ENCODE measurements around the gene DET1.
A peak's percentile ranks its signal among the peaks of the same experiment; 100 is the strongest.
"Not testable (repeated sequence)": the region's sequence is repeated elsewhere in the genome, so short reads cannot be mapped to it uniquely, and the experiment has no call there.

Gene DET1

GRCh38 chr15:88477904-88478303 is 68.6 kb downstream of the DET1 start:
- DNase-seq (ENCODE audit: low spot score in 2 of 2): no peak
- H3K27me3 ChIP-seq (ENCODE audit: low read depth): no peaks in the 10 kb centered on the region
- no peaks in the 10 kb centered on the region; the same call in 1 of the 2 replicates for H3K4me1 ChIP-seq
- H3K36me3 ChIP-seq (replicated peaks): peaks cover 36% of the 10 kb centered on the region
- H3K9me3 ChIP-seq: no peaks in the 10 kb centered on the region
- in situ Hi-C loops (cut with MboI; ENCODE audit: low sequenced_read_pairs): loop anchor here (5.0 kb wide), 2 partner anchors 64 to 139 kb away; no protein-coding TSS in a partner anchor
- H3K4me3 ChIP-seq: no peak overlapping the region

GRCh38 chr15:88477126-88477525 is 69.4 kb downstream of the DET1 start:
- DNase-seq (ENCODE audit: low spot score in 2 of 2): no peak
- in situ Hi-C loops (cut with MboI; ENCODE audit: low sequenced_read_pairs): loop anchor here (5.0 kb wide), 2 partner anchors 65 to 140 kb away; no protein-coding TSS in a partner anchor
- H3K27me3 ChIP-seq (ENCODE audit: low read depth): no peaks in the 10 kb centered on the region
- H3K36me3 ChIP-seq (replicated peaks): peaks cover 44% of the 10 kb centered on the region
- H3K4me1 ChIP-seq: no peaks in the 10 kb centered on the region; the same call in 1 of the 2 replicates
- no peaks in the 10 kb centered on the region for H3K9me3 ChIP-seq
- no peak overlapping the region for H3K4me3 ChIP-seq

DNA sequence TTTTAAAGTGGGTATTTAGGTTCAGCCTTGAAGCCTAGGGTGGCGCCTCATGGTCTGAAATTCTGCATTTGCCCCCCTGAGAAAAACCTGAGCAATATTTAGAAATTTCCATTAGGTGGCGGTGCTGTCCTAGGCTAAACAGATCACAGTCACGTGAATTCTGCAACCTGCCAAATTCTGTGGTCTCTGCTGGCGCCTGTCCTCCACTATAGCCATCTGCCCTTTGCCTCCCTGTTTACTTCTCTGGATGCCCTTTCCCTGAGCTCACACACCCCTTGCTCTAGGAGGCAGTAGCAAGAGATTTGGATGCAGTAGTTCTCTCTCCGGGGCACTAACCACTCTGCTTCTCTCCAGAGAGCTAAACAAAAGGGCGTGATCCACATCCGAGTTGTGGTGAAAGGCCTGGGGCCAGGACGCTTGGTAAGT is 69.8 kb downstream of the DET1 start:
- Histone ChIP-seq H3K4me3 (no peak overlapping the region), H3K9me3 (no peaks in the 10 kb centered on the region), H3K27me3 (ENCODE audit: low read depth) (no peaks in the 10 kb centered on the region), H3K4me1 (no peaks in the 10 kb centered on the region; the same call in 1 of the 2 replicates), H3K36me3 (replicated peaks) (peaks cover 49% of the 10 kb centered on the region)
- in situ Hi-C loops (cut with MboI; ENCODE audit: low sequenced_read_pairs): loop anchor here (5.0 kb wide), 2 partner anchors 66 to 141 kb away; no protein-coding TSS in a partner anchor
- DNase-seq (ENCODE audit: low spot score in 2 of 2): peak; percentile 82 to 91

GRCh38 chr15:88473661-88474293 is 72.7 kb downstream of the DET1 start:
- H3K9me3 ChIP-seq; H3K27me3 ChIP-seq (ENCODE audit: low read depth); DNase-seq (ENCODE audit: low spot score in 2 of 2); H3K4me3 ChIP-seq; in situ Hi-C loops (cut with MboI; ENCODE audit: low sequenced_read_pairs): not testable (repeated sequence)
- H3K36me3 ChIP-seq (replicated peaks): peaks cover 67% of the 10 kb centered on the region
- peaks cover 13% of the 10 kb centered on the region for H3K4me1 ChIP-seq

GRCh38 chr15:88472225-88472624 is 74.3 kb downstream of the DET1 start:
- Histone ChIP-seq H3K27me3 (ENCODE audit: low read depth) (no peaks in the 10 kb centered on the region), H3K36me3 (replicated peaks) (peaks cover 53% of the 10 kb centered on the region), H3K4me1 (peaks cover 20% of the 10 kb centered on the region), H3K4me3 (no peak overlapping the region), H3K9me3 (no peaks in the 10 kb centered on the region)
- in situ Hi-C loops (cut with MboI; ENCODE audit: low sequenced_read_pairs): no loop called here
- no peak for DNase-seq (ENCODE audit: low spot score in 2 of 2)

DNA sequence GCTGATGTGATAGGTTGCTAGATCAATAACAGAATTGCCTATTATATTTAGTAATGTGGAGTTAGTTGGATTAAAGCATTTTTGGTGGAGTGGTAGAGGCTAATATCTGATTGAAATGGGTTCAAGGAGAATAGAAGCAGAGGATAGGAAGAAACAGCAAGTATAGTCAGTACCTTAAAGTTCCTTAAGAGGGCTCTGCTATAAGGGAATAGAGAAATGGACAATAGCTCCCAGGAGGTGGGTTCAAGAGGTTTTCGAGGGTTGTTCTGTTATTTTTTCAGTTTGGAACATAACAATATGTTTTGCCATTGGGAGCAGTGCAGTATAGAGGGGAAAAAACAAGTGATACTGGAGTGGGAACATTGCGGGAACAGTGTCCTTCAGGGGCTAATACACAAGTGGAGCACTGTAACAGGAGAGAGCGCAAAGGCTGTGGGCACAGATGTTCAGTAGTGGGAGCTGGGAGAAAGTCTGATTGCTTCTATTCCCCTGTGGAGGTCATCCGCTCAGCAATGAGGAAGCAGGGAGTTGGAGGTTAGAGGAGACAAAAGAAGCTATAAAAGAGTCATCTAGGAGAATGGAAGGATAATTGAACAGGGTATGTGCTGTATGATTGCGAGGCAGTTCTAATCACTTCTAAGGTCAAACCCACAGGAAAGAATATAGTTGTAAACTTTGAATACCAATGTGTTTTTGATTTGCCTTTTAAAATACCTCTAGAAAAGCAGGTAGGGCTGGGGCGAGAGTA is 75.7 kb downstream of the DET1 start:
- peak in 1 of 2 experiments; percentile 59 for DNase-seq (ENCODE audit: low spot score in 2 of 2)

GRCh38 chr15:88469321-88469720 is 77.2 kb downstream of the DET1 start:
- no peak for DNase-seq (ENCODE audit: low spot score in 2 of 2)
- Histone ChIP-seq H3K36me3 (replicated peaks) (peaks cover 58% of the 10 kb centered on the region), H3K27me3 (ENCODE audit: low read depth) (no peaks in the 10 kb centered on the region), H3K9me3 (no peaks in the 10 kb centered on the region), H3K4me1 (peaks cover 27% of the 10 kb centered on the region), H3K4me3 (no peak overlapping the region)
- in situ Hi-C loops (cut with MboI; ENCODE audit: low sequenced_read_pairs): loop anchor here (5.0 kb wide), 1 partner anchor 433 kb away; no protein-coding TSS in a partner anchor

More for the DNA sequence above, 75.7 kb downstream of the DET1 start:
- H3K27me3 ChIP-seq (ENCODE audit: low read depth): no peaks in the 10 kb centered on the region
- in situ Hi-C loops (cut with MboI; ENCODE audit: low sequenced_read_pairs): no loop called here
- peaks cover 27% of the 10 kb centered on the region for H3K4me1 ChIP-seq
- no peaks in the 10 kb centered on the region for H3K9me3 ChIP-seq
- H3K4me3 ChIP-seq: no peak overlapping the region
- peaks cover 49% of the 10 kb centered on the region for H3K36me3 ChIP-seq (replicated peaks)

DNA sequence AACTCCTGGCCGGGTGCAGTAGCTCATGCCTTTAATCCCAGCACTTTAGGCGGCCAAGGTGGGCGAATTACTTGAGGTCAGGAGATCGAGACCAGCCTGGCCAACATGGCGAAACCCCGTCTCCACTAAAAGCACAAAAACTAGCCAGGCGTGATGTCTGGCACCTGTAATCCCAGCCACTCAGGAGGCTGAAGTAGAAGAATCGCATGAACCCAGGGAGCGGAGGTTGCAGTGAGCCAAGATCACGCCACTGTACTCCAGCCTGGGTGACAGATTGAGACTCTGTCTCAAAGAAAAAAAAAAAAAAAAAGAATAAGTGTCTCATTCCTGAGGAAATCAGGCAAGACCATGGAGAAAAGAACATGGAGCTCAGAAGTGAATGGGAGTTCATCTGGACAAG is 77.8 kb downstream of the DET1 start:
- Histone ChIP-seq H3K4me1 (peaks cover 27% of the 10 kb centered on the region), H3K36me3 (replicated peaks) (peaks cover 63% of the 10 kb centered on the region), H3K4me3 (peak overlapping the region; percentile 85)
- not testable (repeated sequence) for H3K27me3 ChIP-seq (ENCODE audit: low read depth); H3K9me3 ChIP-seq
- in situ Hi-C loops (cut with MboI; ENCODE audit: low sequenced_read_pairs): loop anchor here (5.0 kb wide), 1 partner anchor 434 kb away; no protein-coding TSS in a partner anchor
- DNase-seq (ENCODE audit: low spot score in 2 of 2): peak in 1 of 2 experiments; percentile 4

- peaks cover 27% of the 10 kb centered on the region for H3K4me1 ChIP-seq
- in situ Hi-C loops (cut with MboI; ENCODE audit: low sequenced_read_pairs): loop anchor here (5.0 kb wide), 1 partner anchor 434 kb away; no protein-coding TSS in a partner anchor
- peak overlapping the region; percentile 85 for H3K4me3 ChIP-seq
- no peaks in the 10 kb centered on the region for H3K9me3 ChIP-seq
- H3K36me3 ChIP-seq (replicated peaks): peaks cover 63% of the 10 kb centered on the region
- H3K27me3 ChIP-seq (ENCODE audit: low read depth): no peaks in the 10 kb centered on the region
- DNase-seq (ENCODE audit: low spot score in 2 of 2): peak; percentile 47 to 74
Observed at GRCh38 chr15:88467935-88468528, 78.4 kb downstream of the DET1 start.

DNA sequence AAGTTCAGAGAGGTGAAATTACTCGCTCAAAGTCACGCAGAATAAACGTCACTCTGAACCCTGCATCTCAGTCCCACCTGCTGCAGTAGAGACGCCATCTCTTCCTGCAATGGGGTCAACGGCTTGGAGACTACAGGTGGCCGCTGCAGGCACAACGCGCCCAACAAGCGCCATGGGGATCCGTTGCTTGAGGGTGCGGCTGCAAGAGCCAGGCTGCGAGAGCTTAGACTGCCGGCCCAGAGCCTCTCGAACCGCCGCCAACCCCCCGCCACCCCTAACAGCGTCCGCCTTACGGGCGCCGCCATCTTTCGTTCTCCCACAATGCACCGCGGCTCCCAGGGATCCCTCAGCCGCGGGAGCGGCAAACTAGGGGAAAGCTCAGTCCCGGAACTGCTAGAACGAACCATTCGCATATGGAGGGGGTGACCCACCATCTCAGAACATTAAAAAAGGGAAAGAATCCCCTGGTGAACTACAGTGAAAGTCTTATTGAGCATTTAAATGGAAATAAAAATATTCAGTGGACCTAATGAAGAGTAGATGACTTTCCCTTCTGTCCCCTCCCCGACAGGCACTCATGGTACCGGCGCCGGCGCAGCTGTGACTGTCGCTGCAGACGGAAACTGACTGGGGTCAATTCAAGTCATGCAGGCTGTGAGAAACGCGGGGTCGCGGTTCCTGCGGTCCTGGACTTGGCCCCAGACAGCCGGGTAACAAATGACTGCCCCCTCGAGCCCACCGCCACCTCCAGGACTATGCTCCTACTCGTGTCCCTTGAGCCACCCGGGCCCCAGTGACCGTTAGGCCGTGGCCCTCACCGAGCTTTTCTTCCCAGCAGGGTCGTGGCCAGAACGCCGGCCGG is 79.2 kb downstream of the DET1 start, which contains the start of the genes MRPL46 and MRPS11:
TSS of gene MRPL46 (minus strand) at position 316 of the 862 bp plus-strand sequence. CDS start at position 305, 11 bp downstream.
TSS of gene MRPS11 (plus strand) at position 636 of the 862 bp plus-strand sequence. CDS start at position 646, 10 bp downstream.
- in situ Hi-C loops (cut with MboI; ENCODE audit: low sequenced_read_pairs): loop anchor here (5.0 kb wide), 1 partner anchor 435 kb away; no protein-coding TSS in a partner anchor
- Histone ChIP-seq H3K9me3 (no peaks in the 10 kb centered on the region), H3K27me3 (ENCODE audit: low read depth) (no peaks in the 10 kb centered on the region), H3K4me3 (peak within 1 kb of the TSS; percentile 85), H3K36me3 (replicated peaks) (peaks cover 63% of the 10 kb centered on the region), H3K4me1 (peaks cover 27% of the 10 kb centered on the region)
- DNase-seq (ENCODE audit: low spot score in 2 of 2): peak; percentile 98 to 99

- Histone ChIP-seq H3K9me3 (no peaks in the 10 kb centered on the region), H3K27me3 (ENCODE audit: low read depth) (no peaks in the 10 kb centered on the region), H3K36me3 (replicated peaks) (peaks cover 65% of the 10 kb centered on the region), H3K4me3 (peak overlapping the region; percentile 85; the same call in 1 of the 2 replicates), H3K4me1 (peaks cover 20% of the 10 kb centered on the region)
- DNase-seq (ENCODE audit: low spot score in 2 of 2): no peak
- in situ Hi-C loops (cut with MboI; ENCODE audit: low sequenced_read_pairs): loop anchor here (5.0 kb wide), 1 partner anchor 437 kb away; no protein-coding TSS in a partner anchor
Observed at GRCh38 chr15:88465633-88466224, 80.8 kb downstream of the DET1 start.

DNA sequence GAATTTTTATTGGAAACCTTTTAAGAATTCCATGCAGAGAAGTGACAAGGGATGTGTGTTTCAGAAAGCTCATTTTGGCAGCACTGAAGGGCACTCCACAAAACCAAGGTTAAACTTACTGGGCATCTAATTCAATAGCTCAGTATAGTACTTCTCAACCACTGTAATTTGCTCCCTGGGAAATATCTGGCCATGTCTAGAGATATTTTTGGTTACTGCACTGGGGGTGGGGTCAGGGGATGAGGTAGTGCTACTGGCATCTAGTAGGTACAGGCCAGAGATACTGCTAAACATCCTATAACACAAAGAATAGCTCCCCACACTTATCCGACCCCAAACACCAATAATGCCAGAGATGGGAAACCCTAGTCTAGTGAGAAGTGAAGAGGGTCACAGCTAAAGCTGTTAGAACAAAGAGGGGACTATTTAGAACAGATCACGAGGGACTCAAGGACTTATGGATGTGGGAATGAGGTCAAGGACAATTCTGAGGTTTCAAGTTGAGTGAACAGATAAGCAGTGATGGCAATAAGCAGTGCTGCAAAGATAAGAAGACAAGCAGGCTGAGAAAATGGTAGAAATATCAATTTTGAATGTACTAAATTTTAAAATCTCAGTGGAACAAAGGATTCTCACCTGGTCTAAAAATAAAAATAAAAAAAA is 82.5 kb downstream of the DET1 start:
- in situ Hi-C loops (cut with MboI; ENCODE audit: low sequenced_read_pairs): no loop called here
- Histone ChIP-seq H3K36me3 (replicated peaks) (peaks cover 61% of the 10 kb centered on the region), H3K4me3 (no peak overlapping the region)

More for the DNA sequence above, 82.5 kb downstream of the DET1 start:
- DNase-seq (ENCODE audit: low spot score in 2 of 2): no peak
- peaks cover 14% of the 10 kb centered on the region for H3K4me1 ChIP-seq
- no peaks in the 10 kb centered on the region for H3K9me3 ChIP-seq
- H3K27me3 ChIP-seq (ENCODE audit: low read depth): no peaks in the 10 kb centered on the region
